ENCODE measurements around the gene ATP6V1E1. TPM values are rescaled to one million over a fixed set of nuclear protein-coding genes. Genes with fewer than 3 reads are reported as not detected.

ATP6V1E1 gene
- total RNA-seq, 6 donors from 2014 or later: 63.5 to 153 (median 130) TPM

DNA sequence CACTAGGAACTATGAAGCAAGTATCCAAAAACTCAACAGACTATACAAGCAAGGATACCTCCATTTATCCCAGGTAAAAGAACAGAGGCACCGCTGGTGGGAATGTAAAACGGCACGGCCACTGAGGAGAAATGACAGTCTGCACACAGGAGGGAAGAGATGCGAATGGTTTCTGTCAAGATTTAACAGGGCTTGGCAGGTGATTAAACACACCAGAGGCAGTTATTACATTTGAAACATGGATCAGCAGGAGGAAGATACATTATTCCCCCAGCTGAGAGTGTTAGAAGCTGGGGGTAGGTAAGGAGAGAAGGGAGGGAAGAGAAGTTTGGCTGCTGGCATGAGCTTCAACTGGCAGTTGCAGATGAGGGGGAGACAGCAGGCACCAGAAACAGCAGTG is 30.2 kb downstream of the ATP6V1E1 start:
- DNase-seq: no peak
- Histone ChIP-seq H3K27ac (no peak overlapping the region), H3K4me1 (no peaks in the 10 kb centered on the region), H3K36me3 (peaks cover 48 to 90% (median 69%) of the 10 kb centered on the region in 4 donors), H3K4me3 (no peak overlapping the region), H3K27me3 (no peaks in the 10 kb centered on the region), H3K9me3 (no peaks in the 10 kb centered on the region)
- TF ChIP-seq POLR2A (IDR thresholded peaks at IDR 0.05): no peak
- TF ChIP-seq, protein P1, sequence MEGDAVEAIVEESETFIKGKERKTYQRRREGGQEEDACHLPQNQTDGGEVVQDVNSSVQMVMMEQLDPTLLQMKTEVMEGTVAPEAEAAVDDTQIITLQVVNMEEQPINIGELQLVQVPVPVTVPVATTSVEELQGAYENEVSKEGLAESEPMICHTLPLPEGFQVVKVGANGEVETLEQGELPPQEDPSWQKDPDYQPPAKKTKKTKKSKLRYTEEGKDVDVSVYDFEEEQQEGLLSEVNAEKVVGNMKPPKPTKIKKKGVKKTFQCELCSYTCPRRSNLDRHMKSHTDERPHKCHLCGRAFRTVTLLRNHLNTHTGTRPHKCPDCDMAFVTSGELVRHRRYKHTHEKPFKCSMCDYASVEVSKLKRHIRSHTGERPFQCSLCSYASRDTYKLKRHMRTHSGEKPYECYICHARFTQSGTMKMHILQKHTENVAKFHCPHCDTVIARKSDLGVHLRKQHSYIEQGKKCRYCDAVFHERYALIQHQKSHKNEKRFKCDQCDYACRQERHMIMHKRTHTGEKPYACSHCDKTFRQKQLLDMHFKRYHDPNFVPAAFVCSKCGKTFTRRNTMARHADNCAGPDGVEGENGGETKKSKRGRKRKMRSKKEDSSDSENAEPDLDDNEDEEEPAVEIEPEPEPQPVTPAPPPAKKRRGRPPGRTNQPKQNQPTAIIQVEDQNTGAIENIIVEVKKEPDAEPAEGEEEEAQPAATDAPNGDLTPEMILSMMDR (IDR thresholded peaks at IDR 0.05): no peak
- TF ChIP-seq POLR2AphosphoS5 (IDR thresholded peaks at IDR 0.05): no peak
- TF ChIP-seq EP300 (IDR thresholded peaks at IDR 0.05): no peak
- no peak for ATAC-seq (ENCODE audit: low FRiP score in 2 of 2)
- WGBS, 2 donors: 97 to 100% methylated on average over 4 of the region's 4 CpGs

DNA sequence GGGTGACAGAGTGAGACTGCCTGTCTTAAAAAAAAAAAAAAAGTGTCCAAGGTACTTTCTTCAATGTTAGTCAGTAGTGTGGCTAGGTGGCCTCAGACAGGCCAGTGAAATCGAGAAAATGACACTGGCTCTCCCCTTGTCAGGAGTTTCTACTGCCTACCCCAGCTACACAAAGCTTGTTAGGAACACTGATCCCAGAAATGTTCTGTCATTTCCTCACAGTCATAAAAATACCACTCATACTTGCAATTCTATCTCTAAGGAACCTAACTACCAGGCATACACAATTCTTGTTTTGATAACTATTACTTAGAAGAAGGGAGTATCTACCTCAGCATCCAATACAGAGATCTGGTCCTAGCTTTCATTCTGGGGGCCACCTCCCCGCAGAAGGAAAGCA is 31.3 kb downstream of the ATP6V1E1 start:
- TF ChIP-seq, protein P1 (IDR thresholded peaks at IDR 0.05): no peak
- TF ChIP-seq EP300 (IDR thresholded peaks at IDR 0.05) (no peak), POLR2AphosphoS5 (IDR thresholded peaks at IDR 0.05) (no peak), POLR2A (IDR thresholded peaks at IDR 0.05) (no peak)
- no peaks in the 10 kb centered on the region for H3K4me1 ChIP-seq
- H3K4me3 ChIP-seq: no peak overlapping the region
- H3K27me3 ChIP-seq: no peaks in the 10 kb centered on the region
- peaks cover 55 to 92% (median 78%) of the 10 kb centered on the region in 4 donors for H3K36me3 ChIP-seq
- 93% methylated on average over 2 of the region's 2 CpGs for WGBS, 2 donors
- H3K27ac ChIP-seq: no peak overlapping the region
- no peaks in the 10 kb centered on the region for H3K9me3 ChIP-seq
- DNase-seq (no peak), ATAC-seq (ENCODE audit: low FRiP score in 2 of 2) (no peak)

DNA sequence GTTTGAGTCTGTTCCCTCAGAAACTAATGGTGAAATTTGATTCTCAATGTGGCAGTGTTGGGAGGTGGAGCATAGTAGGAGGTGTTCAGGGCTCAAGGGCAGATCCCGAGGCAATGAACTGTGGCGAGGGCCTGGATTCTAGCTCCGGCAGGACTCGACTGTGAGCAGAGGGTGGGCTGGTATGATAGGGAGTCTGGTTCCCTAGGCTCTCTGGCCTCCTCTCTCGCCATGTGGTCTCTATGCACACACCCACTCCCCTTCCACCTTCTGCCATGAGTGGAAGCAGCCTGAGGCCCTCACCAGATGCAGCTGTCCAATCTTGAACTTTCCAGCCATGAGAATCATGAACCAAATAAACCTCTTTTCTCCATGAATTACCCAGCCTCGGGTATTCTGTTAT is 32.3 kb downstream of the ATP6V1E1 start:
- no peaks in the 10 kb centered on the region for H3K27me3 ChIP-seq
- H3K4me1 ChIP-seq: no peaks in the 10 kb centered on the region
- TF ChIP-seq POLR2AphosphoS5 (IDR thresholded peaks at IDR 0.05) (no peak), EP300 (IDR thresholded peaks at IDR 0.05) (no peak), POLR2A (IDR thresholded peaks at IDR 0.05) (no peak)
- TF ChIP-seq, protein P1 (IDR thresholded peaks at IDR 0.05): no peak
- H3K36me3 ChIP-seq: peaks cover 62 to 100% (median 85%) of the 10 kb centered on the region in 4 donors
- 94 to 96% methylated on average over 6 of the region's 6 CpGs for WGBS, 2 donors
- H3K27ac ChIP-seq: no peak overlapping the region
- no peaks in the 10 kb centered on the region for H3K9me3 ChIP-seq
- DNase-seq (no peak), ATAC-seq (ENCODE audit: low FRiP score in 2 of 2) (no peak)
- no peak overlapping the region for H3K4me3 ChIP-seq

DNA sequence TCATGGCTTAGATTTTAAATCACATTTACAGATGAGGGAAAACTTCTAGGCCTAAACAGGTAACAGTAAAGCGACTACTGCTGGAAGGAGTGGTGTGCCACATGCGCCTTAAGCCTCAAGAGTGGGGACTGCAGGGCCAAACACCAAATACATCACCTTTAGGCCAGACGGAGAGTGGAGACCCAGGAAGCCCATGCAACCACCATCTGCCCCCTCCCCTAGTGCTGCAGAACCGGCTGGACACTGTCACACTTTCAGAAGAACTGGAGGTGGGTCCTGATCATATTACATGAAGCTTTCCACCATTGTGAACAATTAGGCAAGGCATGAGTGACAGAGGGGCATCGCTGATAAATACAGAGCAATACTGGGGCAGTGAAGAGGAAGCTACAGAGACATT is 36.3 kb downstream of the ATP6V1E1 start:
- DNase-seq: no peak
- Histone ChIP-seq H3K9me3 (no peaks in the 10 kb centered on the region), H3K36me3 (peaks cover 36 to 82% (median 66%) of the 10 kb centered on the region in 4 donors), H3K4me3 (no peak overlapping the region), H3K27ac (no peak overlapping the region), H3K4me1 (no peaks in the 10 kb centered on the region), H3K27me3 (no peaks in the 10 kb centered on the region)
- ATAC-seq (ENCODE audit: low FRiP score in 2 of 2): no peak
- no peak for TF ChIP-seq POLR2AphosphoS5 (IDR thresholded peaks at IDR 0.05)
- TF ChIP-seq POLR2A (IDR thresholded peaks at IDR 0.05): no peak
- TF ChIP-seq, protein P1 (IDR thresholded peaks at IDR 0.05): no peak
- no peak for TF ChIP-seq EP300 (IDR thresholded peaks at IDR 0.05)
- WGBS, 2 donors: 80 to 87% methylated on average over 5 of the region's 5 CpGs

DNA sequence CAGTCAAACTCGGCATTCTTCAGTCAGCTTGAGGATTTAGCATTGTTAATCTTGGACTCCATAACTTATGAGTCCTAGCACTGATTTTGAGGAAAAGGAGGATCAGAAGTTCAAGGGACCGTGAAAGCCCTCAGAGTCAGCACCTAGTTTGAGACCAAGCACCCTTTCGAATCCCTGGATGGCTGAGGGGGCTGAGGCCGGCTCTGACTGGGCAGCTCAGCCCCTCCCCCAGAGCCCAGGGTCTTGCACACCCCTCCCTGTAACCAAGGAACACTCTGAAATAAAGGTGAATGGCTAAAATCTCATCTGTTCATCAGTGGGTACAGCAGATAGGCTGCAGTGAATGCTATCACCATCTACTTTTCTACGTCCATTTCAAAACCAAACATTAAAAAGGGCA is 38.0 kb downstream of the ATP6V1E1 start:
- peak overlapping the region in 1 of 4 donors; percentile 6 for H3K27ac ChIP-seq
- ATAC-seq (ENCODE audit: low FRiP score in 2 of 2): no peak
- peaks cover 34 to 65% (median 52%) of the 10 kb centered on the region in 4 donors for H3K36me3 ChIP-seq
- no peaks in the 10 kb centered on the region for H3K4me1 ChIP-seq
- TF ChIP-seq, protein P1 (IDR thresholded peaks at IDR 0.05): no peak
- TF ChIP-seq EP300 (IDR thresholded peaks at IDR 0.05): no peak
- no peak for TF ChIP-seq POLR2AphosphoS5 (IDR thresholded peaks at IDR 0.05)
- no peak for TF ChIP-seq POLR2A (IDR thresholded peaks at IDR 0.05)
- H3K9me3 ChIP-seq: no peaks in the 10 kb centered on the region
- H3K27me3 ChIP-seq: no peaks in the 10 kb centered on the region
- H3K4me3 ChIP-seq: no peak overlapping the region
- WGBS, 2 donors: 90 to 92% methylated on average over 5 of the region's 5 CpGs
- no peak for DNase-seq
